Erythroblast (primary cell): ENCODE data around the gene CTXN1.

Experiments
- GATA1 ChIP-seq: IDR thresholded peaks from 2 replicates; pipeline ENCODE4 v1.6.1; 2011; ENCODE audit warnings: low read depth, mild to moderate bottlenecking, control low read depth, low read length, moderate library complexity
- POLR2A ChIP-seq: IDR thresholded peaks from 2 replicates; pipeline ENCODE4 v1.6.1; 2011; ENCODE audit warnings: mild to moderate bottlenecking, low read length

GRCh38 chr19:7928741-7929701, 3.1 kb upstream of the CTXN1 start:
- TF ChIP-seq POLR2A (no peak), GATA1 (no peak)
